ENCODE measurements around the gene NFIA. TPM values are rescaled to one million over a fixed set of nuclear protein-coding genes. Genes with fewer than 3 reads are reported as not detected.
A peak's percentile ranks its signal among the peaks of the same experiment; 100 is the strongest.

Gene NFIA
- total and polyA plus RNA-seq, 9 of the 15 experiments (the other 6 are each of a cell fraction or from before 2014, with no cell fraction given): 5.3 to 24.9 (median 9.8) TPM

- TF ChIP-seq KDM5B (IDR thresholded peaks at IDR 0.05; ENCODE audit: insufficient replicate concordance, low read depth, low read length): peak; percentile 24
- TF ChIP-seq REST (IDR thresholded peaks at IDR 0.05; ENCODE audit: borderline replicate concordance): peak; percentile 52; the same call in 1 of the 2 replicates
- TF ChIP-seq REST (CRISPR knock-in tag; IDR thresholded peaks at IDR 0.05; ENCODE audit: low read depth): no peak
- TF ChIP-seq FOXJ2 (tag; IDR thresholded peaks at IDR 0.05): no peak
- TF ChIP-seq TGIF2 (CRISPR knock-in tag; IDR thresholded peaks at IDR 0.05): no peak
- no peak for TF ChIP-seq ZC3H4 (CRISPR knock-in tag; IDR thresholded peaks at IDR 0.05; ENCODE audit: borderline replicate concordance)
- no peak for TF ChIP-seq HMG20A (CRISPR knock-in tag; conservative IDR thresholded peaks at IDR 0.05)
- TF ChIP-seq ETV5 (CRISPR knock-in tag; IDR thresholded peaks at IDR 0.05; ENCODE audit: low read depth): 0 out of 2 replicates have a peak, but pooled peaks have one; percentile 32
- TF ChIP-seq CCAR2 (IDR thresholded peaks at IDR 0.05; ENCODE audit: low read depth, low read length): no peak
- no peak for TF ChIP-seq MAFF (IDR thresholded peaks at IDR 0.05; ENCODE audit: low read length)
- TF ChIP-seq ZNF589 (CRISPR knock-in tag; IDR thresholded peaks at IDR 0.05; ENCODE audit: low read depth): no peak
- no peak for TF ChIP-seq JUNB (CRISPR knock-in tag; conservative IDR thresholded peaks at IDR 0.05)
- no peak for TF ChIP-seq ZNF274 (IDR thresholded peaks at IDR 0.05; ENCODE audit: borderline replicate concordance, low read depth, low read length)
- TF ChIP-seq ATF1 (CRISPR knock-in tag; IDR thresholded peaks at IDR 0.05): no peak
- TF ChIP-seq ATF1 (tag; IDR thresholded peaks at IDR 0.05): peak; percentile 33; the same call in 1 of the 2 replicates
- no peak for TF ChIP-seq SRSF3 (IDR thresholded peaks at IDR 0.05; ENCODE audit: insufficient read depth, low read length)
- TF ChIP-seq SMAD4 (CRISPR knock-in tag; conservative IDR thresholded peaks at IDR 0.05): peak; percentile 80; the same call in 1 of the 2 replicates
- TF ChIP-seq KHSRP (IDR thresholded peaks at IDR 0.05): no peak
- no peak for TF ChIP-seq ZNF23 (CRISPR knock-in tag; IDR thresholded peaks at IDR 0.05)
- TF ChIP-seq POLR2H (tag; IDR thresholded peaks at IDR 0.05; ENCODE audit: low read depth): no peak
- TF ChIP-seq DACH1 (IDR thresholded peaks at IDR 0.05; ENCODE audit: partially characterized antibody): no peak
- no peak for TF ChIP-seq SRF (CRISPR knock-in tag; IDR thresholded peaks at IDR 0.05)
These were observed 28.4 kb upstream of the NFIA start (continued) for GRCh38 chr1:61053712-61054600.
